ENCODE data around the gene SNTG2. TPM values are rescaled to one million over a fixed set of nuclear protein-coding genes. Genes with fewer than 3 reads are reported as not detected.

The SNTG2 gene
- total and polyA plus RNA-seq, 2 donors (not counting 3 experiments of a cell fraction or from before 2014, with no cell fraction given), result not detected

DNA sequence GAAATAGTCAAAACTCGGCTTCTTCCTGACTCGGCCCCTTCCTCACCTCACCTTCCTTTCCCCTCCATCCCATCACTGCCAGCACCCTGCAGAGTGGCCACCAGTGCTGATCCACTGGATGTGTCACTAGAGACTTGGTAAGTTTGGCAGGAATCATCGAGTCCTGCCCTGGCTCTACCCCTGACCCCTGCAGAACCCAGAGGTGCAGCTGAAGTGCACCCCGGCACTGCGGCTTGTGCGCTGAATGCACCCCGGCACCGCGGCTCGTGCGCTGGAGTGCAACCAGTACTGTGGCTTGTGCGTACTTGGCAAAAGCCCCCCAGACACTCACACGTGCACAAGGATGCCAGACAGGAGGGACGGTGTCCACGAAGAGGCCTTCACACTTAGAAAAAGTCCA, 206.5 kb downstream of the SNTG2 start:
- POLR2A ChIA-PET, result no interaction called here

DNA sequence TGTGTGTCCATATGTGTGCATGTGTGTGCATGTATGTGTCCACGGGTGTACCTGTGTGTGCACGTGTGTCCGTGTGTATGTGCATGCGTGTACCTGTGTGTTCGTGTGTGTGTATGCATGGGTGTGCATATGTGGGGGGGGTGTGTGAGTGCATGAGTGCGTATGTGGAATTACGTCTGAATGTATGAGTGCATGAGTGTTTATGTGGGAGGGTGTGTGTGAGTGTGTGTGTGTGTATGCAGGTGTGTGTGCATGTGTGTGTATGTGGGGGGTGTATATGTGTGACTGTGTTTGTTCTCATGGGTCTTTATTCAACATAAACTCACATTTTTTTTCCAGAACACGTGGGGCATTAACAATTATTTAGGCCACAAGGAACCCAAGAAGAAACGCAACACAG, 208.4 kb downstream of the SNTG2 start:
- H4K20me1 ChIP-seq (replicated peaks; ENCODE audit: control insufficient read depth, extremely low read depth, insufficient read depth, low read length), result no peaks in the 10 kb centered on the region
- BruUV-seq (replicated peaks), result no TSS peak
- H3K4me3 ChIP-seq (replicated peaks in 1 of 3; ENCODE audit: insufficient read depth in 1 of 3, low read depth in 1 of 3, low read length in 3 of 3), result no peak overlapping the region
- DNase-seq (ENCODE audit: low read depth, low spot score) (no peak), FAIRE-seq (no peak)
- no peak overlapping the region for H3K9ac ChIP-seq (replicated peaks; ENCODE audit: extremely low read depth, insufficient read depth, low read length)
- H3K9me1 ChIP-seq (replicated peaks; ENCODE audit: control insufficient read depth, extremely low read depth, insufficient read depth, low read length), result no peaks in the 10 kb centered on the region
- no peak for TF ChIP-seq POLR2A (IDR thresholded peaks at IDR 0.05; ENCODE audit: low read depth, low read length)
- TF ChIP-seq GATA2 (IDR thresholded peaks at IDR 0.05; ENCODE audit: insufficient read depth, insufficient read length, low read depth, low read length), result no peak
- TF ChIP-seq, protein P1, sequence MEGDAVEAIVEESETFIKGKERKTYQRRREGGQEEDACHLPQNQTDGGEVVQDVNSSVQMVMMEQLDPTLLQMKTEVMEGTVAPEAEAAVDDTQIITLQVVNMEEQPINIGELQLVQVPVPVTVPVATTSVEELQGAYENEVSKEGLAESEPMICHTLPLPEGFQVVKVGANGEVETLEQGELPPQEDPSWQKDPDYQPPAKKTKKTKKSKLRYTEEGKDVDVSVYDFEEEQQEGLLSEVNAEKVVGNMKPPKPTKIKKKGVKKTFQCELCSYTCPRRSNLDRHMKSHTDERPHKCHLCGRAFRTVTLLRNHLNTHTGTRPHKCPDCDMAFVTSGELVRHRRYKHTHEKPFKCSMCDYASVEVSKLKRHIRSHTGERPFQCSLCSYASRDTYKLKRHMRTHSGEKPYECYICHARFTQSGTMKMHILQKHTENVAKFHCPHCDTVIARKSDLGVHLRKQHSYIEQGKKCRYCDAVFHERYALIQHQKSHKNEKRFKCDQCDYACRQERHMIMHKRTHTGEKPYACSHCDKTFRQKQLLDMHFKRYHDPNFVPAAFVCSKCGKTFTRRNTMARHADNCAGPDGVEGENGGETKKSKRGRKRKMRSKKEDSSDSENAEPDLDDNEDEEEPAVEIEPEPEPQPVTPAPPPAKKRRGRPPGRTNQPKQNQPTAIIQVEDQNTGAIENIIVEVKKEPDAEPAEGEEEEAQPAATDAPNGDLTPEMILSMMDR (IDR thresholded peaks at IDR 0.05; ENCODE audit: extremely low read depth in 1 of 2, insufficient read depth in 1 of 2, low read depth in 1 of 2, low read length in 2 of 2), result no peak
- no peak for TF ChIP-seq FOS (IDR thresholded peaks at IDR 0.05; ENCODE audit: borderline replicate concordance, insufficient read depth, low read length)
- no peak for TF ChIP-seq EZH2 (IDR thresholded peaks at IDR 0.05; ENCODE audit: borderline replicate concordance, low read depth, low read length, severe bottlenecking)
- TF ChIP-seq, protein P2, sequence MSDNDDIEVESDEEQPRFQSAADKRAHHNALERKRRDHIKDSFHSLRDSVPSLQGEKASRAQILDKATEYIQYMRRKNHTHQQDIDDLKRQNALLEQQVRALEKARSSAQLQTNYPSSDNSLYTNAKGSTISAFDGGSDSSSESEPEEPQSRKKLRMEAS (IDR thresholded peaks at IDR 0.05; ENCODE audit: insufficient read depth, insufficient read length), result no peak
- TF ChIP-seq MYC (IDR thresholded peaks at IDR 0.05; ENCODE audit: low read depth, low read length), result no peak
- no peak for TF ChIP-seq POLR2AphosphoS5 (IDR thresholded peaks at IDR 0.05; ENCODE audit: insufficient read depth, low read depth, low read length)
- TF ChIP-seq JUN (IDR thresholded peaks at IDR 0.05; ENCODE audit: borderline replicate concordance, insufficient read depth, insufficient read length, low read depth), result no peak
- H3K4me1 ChIP-seq (ENCODE audit: control insufficient read depth, extremely low read depth, insufficient read depth, low read length), result no peaks in the 10 kb centered on the region
- ChIA-PET POLR2A (no interaction called here), CTCF (no interaction called here)
- dilution Hi-C loops (cut with MboI; ENCODE audit: extremely low pct_ligation_motif_present, low sequenced_read_pairs), result no loop called here
- H3K27ac ChIP-seq (ENCODE audit: insufficient read depth, low read depth, low read length), result no peak overlapping the region
- no peak overlapping the region for H2AFZ ChIP-seq (ENCODE audit: low read depth, low read length)
- H3K27me3 ChIP-seq (ENCODE audit: control insufficient read depth in 2 of 2, insufficient read depth in 2 of 2, low read length in 2 of 2), result no peaks in the 10 kb centered on the region
- no peaks in the 10 kb centered on the region for H3K36me3 ChIP-seq (ENCODE audit: control insufficient read depth in 2 of 2, extremely low read depth in 1 of 2, insufficient read depth in 2 of 2, low read length in 2 of 2)
- intact Hi-C loops (cut with micrococcal nuclease), result no loop called here
- H3K9me3 ChIP-seq (replicated peaks; ENCODE audit: control insufficient read depth, insufficient read depth, low read length), result peaks cover 6% of the 10 kb centered on the region
- no peak overlapping the region for H3K4me2 ChIP-seq (ENCODE audit: insufficient read depth, low read length)
- H3K79me2 ChIP-seq (ENCODE audit: control insufficient read depth, insufficient read depth, low read length), result no peaks in the 10 kb centered on the region

More for the DNA sequence above, 206.5 kb downstream of the SNTG2 start:
- CTCF ChIA-PET, result no interaction called here
- intact Hi-C loops (cut with micrococcal nuclease) (no loop called here), dilution Hi-C loops (cut with MboI; ENCODE audit: extremely low pct_ligation_motif_present, low sequenced_read_pairs) (no loop called here)
- Histone ChIP-seq H3K9me3 (replicated peaks; ENCODE audit: control insufficient read depth, insufficient read depth, low read length) (peaks cover 6% of the 10 kb centered on the region), H3K4me2 (ENCODE audit: insufficient read depth, low read length) (no peak overlapping the region), H3K4me1 (ENCODE audit: control insufficient read depth, extremely low read depth, insufficient read depth, low read length) (no peaks in the 10 kb centered on the region), H3K27ac (ENCODE audit: insufficient read depth, low read depth, low read length) (no peak overlapping the region), H3K4me3 (replicated peaks in 1 of 3; ENCODE audit: insufficient read depth in 1 of 3, low read depth in 1 of 3, low read length in 3 of 3) (no peak overlapping the region), H2AFZ (ENCODE audit: low read depth, low read length) (no peak overlapping the region), H3K9me1 (replicated peaks; ENCODE audit: control insufficient read depth, extremely low read depth, insufficient read depth, low read length) (no peaks in the 10 kb centered on the region), H3K27me3 (ENCODE audit: control insufficient read depth in 2 of 2, insufficient read depth in 2 of 2, low read length in 2 of 2) (no peaks in the 10 kb centered on the region), H3K36me3 (ENCODE audit: control insufficient read depth in 2 of 2, extremely low read depth in 1 of 2, insufficient read depth in 2 of 2, low read length in 2 of 2) (no peaks in the 10 kb centered on the region), H4K20me1 (replicated peaks; ENCODE audit: control insufficient read depth, extremely low read depth, insufficient read depth, low read length) (no peaks in the 10 kb centered on the region), H3K9ac (replicated peaks; ENCODE audit: extremely low read depth, insufficient read depth, low read length) (no peak overlapping the region), H3K79me2 (ENCODE audit: control insufficient read depth, insufficient read depth, low read length) (no peaks in the 10 kb centered on the region)
- no TSS peak for BruUV-seq (replicated peaks)
- TF ChIP-seq FOS (IDR thresholded peaks at IDR 0.05; ENCODE audit: borderline replicate concordance, insufficient read depth, low read length) (no peak), JUN (IDR thresholded peaks at IDR 0.05; ENCODE audit: borderline replicate concordance, insufficient read depth, insufficient read length, low read depth) (no peak), GATA2 (IDR thresholded peaks at IDR 0.05; ENCODE audit: insufficient read depth, insufficient read length, low read depth, low read length) (no peak), MYC (IDR thresholded peaks at IDR 0.05; ENCODE audit: low read depth, low read length) (no peak)
- FAIRE-seq (no peak), DNase-seq (ENCODE audit: low read depth, low spot score) (no peak)
